Placental epithelial cell (primary cell): ENCODE data around the gene USP4. TPM values are rescaled to one million over a fixed set of nuclear protein-coding genes. Genes with fewer than 3 reads are reported as not detected.

Experiments
- small RNA-seq: library from RNA; depleted of rRNA; stranded (forward); fragments of <200 nt; gene quantifications from one replicate; pipeline ENCODE3, GENCODE V24; 2012
- total RNA-seq: library from RNA; depleted of rRNA; stranded (reverse); fragments of >200 nt; gene quantifications from 2 replicates; pipeline ENCODE4 v1.2.3, GENCODE V29; 2012

Gene USP4, protein sequence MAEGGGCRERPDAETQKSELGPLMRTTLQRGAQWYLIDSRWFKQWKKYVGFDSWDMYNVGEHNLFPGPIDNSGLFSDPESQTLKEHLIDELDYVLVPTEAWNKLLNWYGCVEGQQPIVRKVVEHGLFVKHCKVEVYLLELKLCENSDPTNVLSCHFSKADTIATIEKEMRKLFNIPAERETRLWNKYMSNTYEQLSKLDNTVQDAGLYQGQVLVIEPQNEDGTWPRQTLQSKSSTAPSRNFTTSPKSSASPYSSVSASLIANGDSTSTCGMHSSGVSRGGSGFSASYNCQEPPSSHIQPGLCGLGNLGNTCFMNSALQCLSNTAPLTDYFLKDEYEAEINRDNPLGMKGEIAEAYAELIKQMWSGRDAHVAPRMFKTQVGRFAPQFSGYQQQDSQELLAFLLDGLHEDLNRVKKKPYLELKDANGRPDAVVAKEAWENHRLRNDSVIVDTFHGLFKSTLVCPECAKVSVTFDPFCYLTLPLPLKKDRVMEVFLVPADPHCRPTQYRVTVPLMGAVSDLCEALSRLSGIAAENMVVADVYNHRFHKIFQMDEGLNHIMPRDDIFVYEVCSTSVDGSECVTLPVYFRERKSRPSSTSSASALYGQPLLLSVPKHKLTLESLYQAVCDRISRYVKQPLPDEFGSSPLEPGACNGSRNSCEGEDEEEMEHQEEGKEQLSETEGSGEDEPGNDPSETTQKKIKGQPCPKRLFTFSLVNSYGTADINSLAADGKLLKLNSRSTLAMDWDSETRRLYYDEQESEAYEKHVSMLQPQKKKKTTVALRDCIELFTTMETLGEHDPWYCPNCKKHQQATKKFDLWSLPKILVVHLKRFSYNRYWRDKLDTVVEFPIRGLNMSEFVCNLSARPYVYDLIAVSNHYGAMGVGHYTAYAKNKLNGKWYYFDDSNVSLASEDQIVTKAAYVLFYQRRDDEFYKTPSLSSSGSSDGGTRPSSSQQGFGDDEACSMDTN
- total RNA-seq = 16.1 and 22.0 TPM in 2 replicates

DNA sequence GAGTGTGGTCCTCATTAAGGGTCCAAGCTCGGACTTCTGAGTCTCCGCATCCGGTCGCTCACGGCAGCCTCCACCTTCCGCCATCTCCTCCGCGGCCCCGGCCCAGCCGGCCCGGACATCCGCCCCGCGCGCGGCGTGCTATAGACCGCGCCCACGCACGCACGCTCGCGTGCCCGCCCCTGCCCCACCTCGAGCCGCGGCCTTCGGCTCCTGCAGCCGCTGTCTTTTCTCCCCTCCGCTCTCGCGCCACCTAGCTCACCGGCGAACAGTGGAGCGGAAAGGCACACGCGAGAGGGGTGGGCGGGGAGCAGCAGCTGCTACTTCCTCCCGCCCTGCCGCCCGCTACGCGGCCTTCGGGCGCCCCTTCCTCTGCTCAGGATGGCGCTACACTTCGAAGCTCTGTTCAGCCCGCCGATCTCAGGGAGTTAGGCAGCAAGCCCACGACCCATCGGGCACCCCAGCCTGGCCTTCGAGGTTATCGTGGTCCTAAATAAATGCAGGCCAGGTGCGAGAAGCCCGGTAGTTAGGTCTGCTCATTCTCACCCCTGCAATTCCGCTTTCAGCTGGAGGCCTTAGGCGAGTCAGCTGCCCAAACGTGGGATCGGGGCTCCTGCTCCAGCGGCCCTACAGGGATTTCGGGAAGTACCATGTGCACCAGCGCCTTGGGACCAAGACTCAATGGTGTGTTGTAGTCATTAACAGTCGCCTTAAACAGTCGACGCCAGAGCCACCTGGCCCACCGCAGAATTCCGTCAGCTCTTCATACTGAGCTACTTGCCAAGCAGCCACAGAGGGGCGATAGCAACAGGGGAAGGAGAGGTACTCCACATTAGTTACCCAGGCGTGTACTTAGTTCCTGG is at the start of gene USP4:
USP4 (minus strand) TSS at position 113 of the 860 bp plus-strand sequence; CDS start at position 84, 29 bp downstream.

DNA sequence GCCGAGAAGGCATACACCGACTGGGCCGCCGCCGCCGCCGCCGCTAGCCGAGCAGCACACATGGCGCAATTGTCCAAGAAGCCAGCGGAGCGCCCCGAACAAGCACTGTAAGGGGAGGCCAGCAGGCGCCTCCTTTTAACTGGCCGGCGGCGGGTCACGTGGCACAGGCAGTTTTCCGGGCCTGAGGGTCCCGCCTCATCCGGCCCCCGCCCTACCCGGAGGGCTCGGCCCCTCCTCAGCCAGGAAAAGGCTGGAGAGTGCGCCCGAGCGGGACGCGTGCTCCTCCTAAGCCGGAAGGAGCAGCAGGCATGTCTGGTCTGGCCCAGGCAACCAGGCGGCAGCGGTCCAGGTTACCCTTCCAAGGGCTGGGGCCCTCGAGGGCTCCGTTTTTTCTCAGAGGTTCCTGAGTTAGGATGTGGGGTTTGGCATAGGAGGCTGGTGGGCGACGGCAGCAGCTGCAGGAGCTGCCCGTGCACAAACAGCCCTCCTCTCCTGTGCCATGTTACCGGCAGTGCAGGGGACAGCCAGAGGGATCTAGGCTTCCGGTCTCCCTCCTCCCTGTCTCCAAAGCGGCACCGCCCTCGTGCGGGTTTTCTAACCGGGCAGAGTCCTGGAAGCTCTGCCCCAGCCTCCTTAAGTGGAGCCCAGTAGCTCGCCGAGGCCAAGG is 18.5 kb upstream of the USP4 start, which contains the start of gene GPX1:
GPX1 (minus strand) TSS at position 137 of the 667 bp plus-strand sequence; CDS start at position 62, 75 bp downstream.

DNA sequence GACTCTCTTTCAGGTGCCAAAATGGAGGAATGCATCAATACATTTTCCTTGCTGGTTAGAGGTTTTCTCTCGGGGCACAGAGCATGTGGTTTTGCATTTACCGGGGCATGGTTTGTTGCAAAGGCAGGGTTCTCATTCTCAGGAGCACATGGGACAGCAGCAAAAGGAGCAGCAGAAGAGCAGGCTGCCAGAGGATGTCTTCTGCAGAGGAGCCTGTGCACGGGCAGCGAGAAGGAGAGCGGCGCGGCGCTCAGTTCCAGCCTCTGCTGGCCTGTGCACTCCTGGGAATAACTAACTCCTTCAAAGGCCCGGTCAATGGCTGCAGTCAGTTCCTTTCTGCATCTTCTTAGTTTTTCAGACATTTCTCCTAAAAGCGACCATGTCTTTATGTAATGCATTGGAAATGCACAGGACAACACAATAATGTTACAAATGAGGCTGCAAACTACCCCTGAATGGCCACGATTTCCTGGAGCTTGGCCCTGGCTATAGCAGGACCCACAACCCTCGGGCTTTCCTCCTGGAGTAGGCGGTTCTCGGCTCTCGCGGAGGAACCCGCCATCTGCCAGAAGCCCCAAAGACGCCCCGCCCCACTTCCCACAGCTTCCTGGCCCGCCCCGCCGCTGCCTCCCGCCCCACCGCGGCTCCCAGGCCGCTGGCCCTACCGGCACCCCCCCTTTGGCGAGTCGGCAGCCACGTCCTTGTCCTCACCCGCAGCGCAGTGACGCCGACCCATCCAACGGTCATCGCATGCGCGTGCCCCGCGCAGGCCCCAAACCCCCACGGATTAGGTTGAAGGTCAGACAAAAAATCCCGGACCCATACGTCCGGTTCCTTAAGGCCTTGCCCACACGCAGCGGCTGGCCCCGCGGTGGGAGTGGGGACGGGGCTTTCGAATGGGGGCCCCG is 63.1 kb downstream of the USP4 start, which contains the start of gene C3orf62:
C3orf62 (minus strand) TSS at position 758 of the 908 bp plus-strand sequence; CDS start at position 398, 360 bp downstream.

Small RNA genes lying within 50 kb of the gene (small RNA-seq; reads per million reads assigned to genes)
- not detected for gene AC121247.2
- gene MIR4271 = not detected
- gene RF00019 = not detected

Other genes starting within 250 kb of the USP4 start
- gene QRICH1, start 246.0 kb downstream of the USP4 start, total RNA-seq = 135 and 173 TPM in 2 replicates
- gene QARS1, start 235.3 kb downstream of the USP4 start, total RNA-seq = 587 and 637 TPM in 2 replicates
- 42.0 and 42.8 TPM in 2 replicates for gene USP19, start 219.2 kb downstream of the USP4 start, total RNA-seq
- 184 and 515 TPM in 2 replicates for gene LAMB2, start 207.0 kb downstream of the USP4 start, total RNA-seq
- 30.0 and 33.8 TPM in 2 replicates for gene CCDC71, start 173.7 kb downstream of the USP4 start, total RNA-seq
- gene KLHDC8B, start 168.5 kb downstream of the USP4 start, total RNA-seq = 26.2 and 93.8 TPM in 2 replicates
- gene C3orf62, start 62.8 kb downstream of the USP4 start, total RNA-seq = 1.3 and 4.7 TPM in 2 replicates
- gene GPX1, start 18.3 kb upstream of the USP4 start, total RNA-seq = 85.2 and 99.2 TPM in 2 replicates
- 499 and 708 TPM in 2 replicates for gene RHOA, start 71.9 kb upstream of the USP4 start, total RNA-seq
- gene TCTA, start 72.4 kb upstream of the USP4 start, total RNA-seq = 15.5 and 18.5 TPM in 2 replicates
- 2.2 and 5.1 TPM in 2 replicates for gene AMT, start 82.4 kb upstream of the USP4 start, total RNA-seq
- gene NICN1, start 89.3 kb upstream of the USP4 start, total RNA-seq = 3.9 and 5.3 TPM in 2 replicates
- 67.1 and 132 TPM in 2 replicates for gene DAG1, start 130.2 kb upstream of the USP4 start, total RNA-seq
- gene BSN, start 214.4 kb upstream of the USP4 start, total RNA-seq = under 0.01 and 0.11 TPM in 2 replicates